GM23248 (cell line): ENCODE data around the gene CACNB2. TPM values are rescaled to one million over a fixed set of nuclear protein-coding genes. Genes with fewer than 3 reads are reported as not detected.

Experiments used
- DNase-seq: peaks from one replicate; pipeline ENCODE4 v3.0.0-alpha.2; 2015
- H2AFZ ChIP-seq: fragments of 200-600 bp; sonication (generic); 2 replicates; pipeline ENCODE4 v1.6.1; 2016; ENCODE audit warnings: antibody characterized with exemption
- H3F3A ChIP-seq: fragments of 200-600 bp; sonication (generic); 2 replicates; pipeline ENCODE4 v1.6.1; 2016; ENCODE audit warnings: mild to moderate bottlenecking, antibody characterized with exemption, mixed run types; ENCODE audit not compliant: insufficient read depth
- H3K27ac ChIP-seq: fragments of 200-600 bp; sonication (generic); 2 replicates; pipeline ENCODE4 v1.5.1; 2016; ENCODE audit warnings: mild to moderate bottlenecking
- H3K27me3 ChIP-seq: fragments of 200-600 bp; sonication (generic); replicated peaks from 2 replicates; pipeline ENCODE4 v1.6.1; 2016; ENCODE audit warnings: mild to moderate bottlenecking; ENCODE audit not compliant: insufficient read depth
- H3K36me3 ChIP-seq: fragments of 200-600 bp; sonication (generic); 2 replicates; pipeline ENCODE4 v1.6.1; 2016; ENCODE audit warnings: low read depth, mild to moderate bottlenecking
- H3K4me1 ChIP-seq: fragments of 200-600 bp; sonication (generic); 2 replicates; pipeline ENCODE4 v1.6.1; 2016; ENCODE audit warnings: mild to moderate bottlenecking; ENCODE audit not compliant: insufficient read depth
- H3K4me2 ChIP-seq: fragments of 200-600 bp; sonication (generic); one replicate; pipeline ENCODE4 v1.6.1; 2016; ENCODE audit warnings: mild to moderate bottlenecking; ENCODE audit not compliant: unreplicated experiment
- H3K4me3 ChIP-seq: fragments of 200-600 bp; sonication (generic); 2 replicates; pipeline ENCODE4 v1.5.1; 2016; ENCODE audit warnings: mild to moderate bottlenecking
- H3K79me2 ChIP-seq: fragments of 200-600 bp; sonication (generic); 2 replicates; pipeline ENCODE4 v1.6.1; 2016; ENCODE audit warnings: mild to moderate bottlenecking; ENCODE audit not compliant: insufficient read depth
- H3K9ac ChIP-seq: fragments of 200-600 bp; sonication (generic); 2 replicates; pipeline ENCODE4 v1.6.1; 2016; ENCODE audit warnings: mild to moderate bottlenecking
- H3K9me2 ChIP-seq: fragments of 200-600 bp; sonication (generic); 2 replicates; pipeline ENCODE4 v1.6.1; 2016; ENCODE audit warnings: mixed run types, mild to moderate bottlenecking, moderate library complexity; ENCODE audit not compliant: insufficient read depth
- H3K9me3 ChIP-seq: fragments of 200-600 bp; sonication (generic); one replicate; pipeline ENCODE4 v1.6.1; 2017; ENCODE audit warnings: low read depth
- H4K20me1 ChIP-seq: fragments of 200-600 bp; sonication (generic); 2 replicates; pipeline ENCODE4 v1.6.0; 2016; ENCODE audit not compliant: insufficient read depth
- EZH2 ChIP-seq: fragments of 200-600 bp; sonication (generic); IDR thresholded peaks from 2 replicates; pipeline ENCODE4 v1.6.1; 2018; ENCODE audit warnings: antibody characterized with exemption, mild to moderate bottlenecking; ENCODE audit not compliant: insufficient read depth, poor library complexity, severe bottlenecking
- EZH2phosphoT487 ChIP-seq: fragments of 200-600 bp; sonication (generic); IDR thresholded peaks from 2 replicates; pipeline ENCODE4 v1.6.1; 2018; ENCODE audit warnings: antibody characterized with exemption, moderate library complexity, mild to moderate bottlenecking, low read depth; ENCODE audit not compliant: insufficient read depth
- WGBS, 2 experiments: methylation state at CpG; one replicate each; pipeline ENCODE4 v1.1.6; 2015 to 2017; ENCODE audit warnings: low lambda C conversion rate in 2 of 2, low coverage in 1 of 2; ENCODE audit errors: missing lambda C conversion rate in 2 of 2; 5-methylcytosine and 5-hydroxymethylcytosine counted together
- in situ Hi-C: fragments of 300-500 bp; cut with MboI; formaldehyde crosslinking; loops from 2 replicates; pipeline ENCODE4 v1.15.0; 2020
- polyA plus RNA-seq: library from polyadenylated mRNA; unstranded; fragments of >200 nt; fragmentation: Nextera tagmentation; extraction: Ambion mirVana; gene quantifications from 2 replicates; pipeline ENCODE4 v1.2.1, GENCODE V29; 2016
- total RNA-seq: library from RNA; depleted of rRNA; stranded (reverse); fragments of >200 nt; shearing (Covaris generic); gene quantifications from 2 replicates; pipeline ENCODE4 v1.2.3, GENCODE V29; 2014

Gene CACNB2
- total and polyA plus RNA-seq, 2 experiments from 2014 or later = 0.31 to 0.32 TPM

- H3K36me3 ChIP-seq = no peaks in the 10 kb centered on the region
- no peaks in the 10 kb centered on the region for H3K4me1 ChIP-seq
- H4K20me1 ChIP-seq = no peaks in the 10 kb centered on the region
- peak overlapping the region; percentile 3 for H3K4me2 ChIP-seq
- no peaks in the 10 kb centered on the region for H3K9me3 ChIP-seq
- DNase-seq = peak; percentile 21
- WGBS, 2 experiments = 47 to 51% methylated on average over 18 of the region's 18 CpGs
- in situ Hi-C loops = no loop called here
- no peaks in the 10 kb centered on the region for H3F3A ChIP-seq
- H3K79me2 ChIP-seq = no peaks in the 10 kb centered on the region
- peak overlapping the region; percentile 28 for H3K4me3 ChIP-seq
- H3K9ac ChIP-seq = no peak overlapping the region
- no peak overlapping the region for H3K27ac ChIP-seq
- H3K9me2 ChIP-seq = no peaks in the 10 kb centered on the region
- TF ChIP-seq EZH2 (no peak), EZH2phosphoT487 (no peak)
- H3K27me3 ChIP-seq = no peaks in the 10 kb centered on the region
- H2AFZ ChIP-seq = peak overlapping the region; percentile 60
Observed at GRCh38 chr10:18260310-18260922, 120.2 kb downstream of the CACNB2 start.

- Histone ChIP-seq H3K79me2 (no peaks in the 10 kb centered on the region), H2AFZ (peak overlapping the region; percentile 60), H3K4me1 (no peaks in the 10 kb centered on the region), H3K9ac (no peak overlapping the region), H3K9me2 (no peaks in the 10 kb centered on the region), H3K4me3 (peak overlapping the region; percentile 28), H3K27ac (no peak overlapping the region), H4K20me1 (no peaks in the 10 kb centered on the region), H3K36me3 (no peaks in the 10 kb centered on the region), H3F3A (no peaks in the 10 kb centered on the region), H3K9me3 (no peaks in the 10 kb centered on the region), H3K4me2 (no peak overlapping the region), H3K27me3 (no peaks in the 10 kb centered on the region)
- 63 to 70% methylated on average over 15 of the region's 15 CpGs for WGBS, 2 experiments
- in situ Hi-C loops = no loop called here
- no peak for TF ChIP-seq EZH2
- no peak for TF ChIP-seq EZH2phosphoT487
- no peak for DNase-seq
Observed at GRCh38 chr10:18261063-18261610, 120.9 kb downstream of the CACNB2 start.

- Histone ChIP-seq H3K36me3 (no peaks in the 10 kb centered on the region), H3K4me2 (no peak overlapping the region), H3K79me2 (no peaks in the 10 kb centered on the region), H3K27ac (no peak overlapping the region), H3K9me3 (no peaks in the 10 kb centered on the region), H3K27me3 (no peaks in the 10 kb centered on the region), H3K4me1 (no peaks in the 10 kb centered on the region), H4K20me1 (no peaks in the 10 kb centered on the region), H3K9ac (no peak overlapping the region), H3K9me2 (no peaks in the 10 kb centered on the region), H3F3A (no peaks in the 10 kb centered on the region), H3K4me3 (no peak overlapping the region), H2AFZ (no peak overlapping the region)
- WGBS, 2 experiments = 71 to 77% methylated on average over 5 of the region's 5 CpGs
- DNase-seq = peak; percentile 35
- in situ Hi-C loops = no loop called here
- TF ChIP-seq EZH2 (no peak), EZH2phosphoT487 (no peak)
Observed at GRCh38 chr10:18261768-18262231, 121.6 kb downstream of the CACNB2 start.

GRCh38 chr10:18264466-18265050 is 124.3 kb downstream of the CACNB2 start:
- WGBS, 2 experiments = 72 to 78% methylated on average over 5 of the region's 5 CpGs
- H3F3A ChIP-seq = no peaks in the 10 kb centered on the region

More at GRCh38 chr10:18264466-18265050, 124.3 kb downstream of the CACNB2 start:
- Histone ChIP-seq H3K9me2 (no peaks in the 10 kb centered on the region), H3K4me1 (no peaks in the 10 kb centered on the region), H3K36me3 (no peaks in the 10 kb centered on the region), H3K4me3 (no peak overlapping the region), H3K4me2 (no peak overlapping the region), H3K79me2 (no peaks in the 10 kb centered on the region), H3K9ac (no peak overlapping the region), H2AFZ (no peak overlapping the region), H3K9me3 (no peaks in the 10 kb centered on the region), H3K27me3 (no peaks in the 10 kb centered on the region), H3K27ac (no peak overlapping the region), H4K20me1 (no peaks in the 10 kb centered on the region)
- in situ Hi-C loops = no loop called here
- DNase-seq = no peak
- TF ChIP-seq EZH2 (no peak), EZH2phosphoT487 (no peak)
